Mucosa of rectum (tissue), 2 donors: ENCODE measurements around the gene GRAMD4.
A peak's percentile ranks its signal among the peaks of the same experiment; 100 is the strongest.

Experiments
- H3K27ac ChIP-seq, 2 donors: one replicate each; pipeline ENCODE4 v1.7.0; 2013; ENCODE audit warnings: inconsistent platforms in 2 of 2, low read depth in 2 of 2, low read length in 2 of 2
- H3K27me3 ChIP-seq, 2 donors: one replicate each; pipeline ENCODE4 v1.7.0; 2013; ENCODE audit warnings: low read length in 2 of 2; ENCODE audit not compliant: control insufficient read depth in 2 of 2, insufficient read depth in 2 of 2
- H3K36me3 ChIP-seq, 2 donors: one replicate each; pipeline ENCODE4 v1.7.0; 2013; ENCODE audit warnings: low read length in 2 of 2; ENCODE audit not compliant: control insufficient read depth in 2 of 2, insufficient read depth in 2 of 2
- H3K4me1 ChIP-seq, 2 donors: one replicate each; pipeline ENCODE4 v1.7.0; 2013; ENCODE audit warnings: low read length in 2 of 2, mild to moderate bottlenecking in 1 of 2; ENCODE audit not compliant: control insufficient read depth in 2 of 2, insufficient read depth in 2 of 2
- H3K4me3 ChIP-seq, 2 donors: one replicate each; pipeline ENCODE4 v1.7.0; 2013; ENCODE audit warnings: low read length in 2 of 2
- H3K9ac ChIP-seq, 2 donors: one replicate each; pipeline ENCODE4 v1.7.0; 2013; ENCODE audit warnings: low read length in 2 of 2, low read depth in 1 of 2, mild to moderate bottlenecking in 1 of 2
- H3K9me3 ChIP-seq, 2 donors: one replicate each; pipeline ENCODE4 v1.7.0; 2013; ENCODE audit warnings: low read length in 2 of 2; ENCODE audit not compliant: control insufficient read depth in 2 of 2
- donor health status: healthy.
- donor health status: Normal muscosa, but diverticular disease.

GRAMD4 gene

GRCh38 chr22:46609724-46610201 is 10.4 kb upstream of the GRAMD4 start:
- Histone ChIP-seq H3K27ac (peak overlapping the region; percentile 58 to 77), H3K4me1 (peaks cover 34 to 45% of the 10 kb centered on the region in 2 donors), H3K27me3 (no peaks in the 10 kb centered on the region), H3K4me3 (no peak overlapping the region), H3K9ac (peak overlapping the region in 1 of 2 donors; percentile 53), H3K9me3 (no peaks in the 10 kb centered on the region), H3K36me3 (no peaks in the 10 kb centered on the region)

- no peaks in the 10 kb centered on the region for H3K36me3 ChIP-seq
- H3K9ac ChIP-seq = no peak overlapping the region
- no peak overlapping the region for H3K4me3 ChIP-seq
- H3K27ac ChIP-seq = peak overlapping the region in 1 of 2 donors; percentile 77
- H3K27me3 ChIP-seq = no peaks in the 10 kb centered on the region
- peaks cover 34 to 45% of the 10 kb centered on the region in 2 donors for H3K4me1 ChIP-seq
- no peaks in the 10 kb centered on the region for H3K9me3 ChIP-seq
Measured at GRCh38 chr22:46610356-46610755, 9.8 kb upstream of the GRAMD4 start.

GRCh38 chr22:46611189-46611588 is 9.0 kb upstream of the GRAMD4 start:
- no peak overlapping the region for H3K9ac ChIP-seq
- H3K27me3 ChIP-seq = no peaks in the 10 kb centered on the region
- peaks cover 34 to 45% of the 10 kb centered on the region in 2 donors for H3K4me1 ChIP-seq
- no peak overlapping the region for H3K4me3 ChIP-seq
- no peaks in the 10 kb centered on the region for H3K9me3 ChIP-seq
- no peak overlapping the region for H3K27ac ChIP-seq
- H3K36me3 ChIP-seq = no peaks in the 10 kb centered on the region

GRCh38 chr22:46612341-46612903 is 7.8 kb upstream of the GRAMD4 start:
- Histone ChIP-seq H3K27ac (peak overlapping the region; percentile 62 to 80), H3K9me3 (no peaks in the 10 kb centered on the region), H3K27me3 (no peaks in the 10 kb centered on the region), H3K4me1 (peaks cover 34 to 51% of the 10 kb centered on the region in 2 donors), H3K36me3 (no peaks in the 10 kb centered on the region), H3K4me3 (peak overlapping the region in 1 of 2 donors; percentile 46), H3K9ac (peak overlapping the region in 1 of 2 donors; percentile 61)

- no peaks in the 10 kb centered on the region for H3K9me3 ChIP-seq
- H3K4me1 ChIP-seq = peaks cover 36 to 53% of the 10 kb centered on the region in 2 donors
- H3K27ac ChIP-seq = peak overlapping the region; percentile 62 to 80
- peak overlapping the region in 1 of 2 donors; percentile 46 for H3K4me3 ChIP-seq
- no peaks in the 10 kb centered on the region for H3K36me3 ChIP-seq
- H3K27me3 ChIP-seq = no peaks in the 10 kb centered on the region
- peak overlapping the region; percentile 52 to 61 for H3K9ac ChIP-seq
Measured at GRCh38 chr22:46612904-46613605, 7.1 kb upstream of the GRAMD4 start.

GRCh38 chr22:46613606-46614021 is 6.6 kb upstream of the GRAMD4 start:
- Histone ChIP-seq H3K27me3 (no peaks in the 10 kb centered on the region), H3K4me1 (peaks cover 36 to 53% of the 10 kb centered on the region in 2 donors), H3K9ac (peak overlapping the region; percentile 26 to 52), H3K27ac (peak overlapping the region; percentile 62 to 80), H3K36me3 (no peaks in the 10 kb centered on the region), H3K4me3 (peak overlapping the region in 1 of 2 donors; percentile 46), H3K9me3 (no peaks in the 10 kb centered on the region)

- Histone ChIP-seq H3K4me3 (peak overlapping the region; percentile 14 to 46), H3K9ac (no peak overlapping the region), H3K36me3 (peaks cover 0 to 2% of the 10 kb centered on the region in 2 donors), H3K27me3 (no peaks in the 10 kb centered on the region), H3K4me1 (peaks cover 36 to 50% of the 10 kb centered on the region in 2 donors), H3K9me3 (no peaks in the 10 kb centered on the region), H3K27ac (peak overlapping the region in 1 of 2 donors; percentile 80)
Measured at GRCh38 chr22:46614025-46614931, 5.9 kb upstream of the GRAMD4 start.

GRCh38 chr22:46617207-46617985 is 2.8 kb upstream of the GRAMD4 start:
- Histone ChIP-seq H3K9ac (peak overlapping the region in 1 of 2 donors; percentile 42), H3K4me3 (no peak overlapping the region), H3K36me3 (peaks cover 0 to 2% of the 10 kb centered on the region in 2 donors), H3K4me1 (peaks cover 22 to 32% of the 10 kb centered on the region in 2 donors), H3K27ac (peak overlapping the region in 1 of 2 donors; percentile 4), H3K9me3 (no peaks in the 10 kb centered on the region), H3K27me3 (no peaks in the 10 kb centered on the region)

- Histone ChIP-seq H3K4me3 (no peak overlapping the region), H3K36me3 (peaks cover 0 to 2% of the 10 kb centered on the region in 2 donors), H3K9ac (peak overlapping the region in 1 of 2 donors; percentile 42), H3K4me1 (peaks cover 15 to 25% of the 10 kb centered on the region in 2 donors), H3K9me3 (no peaks in the 10 kb centered on the region), H3K27me3 (no peaks in the 10 kb centered on the region), H3K27ac (peak overlapping the region in 1 of 2 donors; percentile 4)
Measured at GRCh38 chr22:46617986-46618647, 2.1 kb upstream of the GRAMD4 start.
